HG02678 (cell line): Measurements from ENCODE around the gene PSMB3.
A peak's percentile ranks its signal among the peaks of the same experiment; 100 is the strongest.

ENCODE experiments used
- ATAC-seq: cut with Tn5 transposase; IDR thresholded peaks from one replicate; pipeline ENCODE4 v1.9.1; 2021; ENCODE audit warnings: mild to moderate bottlenecking, moderate library complexity; ENCODE audit not compliant: unreplicated experiment

PSMB3 gene

DNA sequence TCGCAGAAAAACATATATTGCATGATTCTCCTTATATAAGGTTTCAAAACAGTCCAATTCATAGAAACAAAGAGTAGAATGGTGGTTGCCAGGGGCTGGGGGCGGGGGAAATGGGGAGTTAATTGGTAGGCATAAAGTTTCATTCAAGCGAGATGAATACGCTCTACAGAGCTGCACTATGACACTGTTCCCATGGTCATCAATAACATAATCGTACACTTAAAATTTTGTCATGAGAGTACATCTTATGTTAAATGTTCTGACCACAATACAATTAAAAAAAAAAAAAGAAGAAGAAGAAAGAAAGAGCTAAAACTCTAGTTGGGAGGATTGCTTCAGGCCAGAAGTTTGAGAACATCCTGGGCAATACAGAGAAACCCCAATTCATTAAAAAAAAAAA is 41.7 kb downstream of the PSMB3 start:
- ATAC-seq, result no peak

DNA sequence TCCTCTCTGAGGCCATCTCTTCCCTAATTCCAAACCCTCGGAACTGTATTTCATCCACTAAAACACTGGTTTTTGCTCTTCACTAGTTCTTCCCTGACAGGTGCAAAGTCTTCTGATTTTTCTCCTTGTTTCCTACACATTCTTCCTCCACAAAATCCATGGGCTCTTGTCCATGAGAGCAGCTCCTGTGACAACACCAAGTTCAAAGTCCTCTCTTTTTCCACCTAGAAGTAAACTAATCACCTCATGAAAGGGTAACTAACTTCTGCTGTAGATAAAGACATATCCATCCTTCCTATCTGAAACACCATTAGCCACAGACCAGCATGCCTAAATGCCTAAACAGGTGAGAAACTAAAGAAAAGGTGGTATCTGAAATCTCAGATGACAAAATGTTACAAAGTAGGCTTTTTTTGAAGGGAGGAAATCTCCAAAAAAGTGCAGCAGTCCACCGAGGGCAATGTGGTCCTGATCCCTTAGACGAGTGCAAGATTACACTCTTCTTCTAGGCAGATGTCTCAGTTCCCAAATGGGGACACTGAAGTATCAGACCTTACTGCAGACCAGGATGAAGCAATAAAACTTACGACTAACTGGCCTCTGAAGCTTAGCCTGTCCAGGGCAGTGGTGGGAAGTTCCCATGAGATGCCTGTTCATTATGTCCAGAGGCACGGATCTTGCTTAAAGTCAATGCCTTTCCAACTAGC is 44.1 kb downstream of the PSMB3 start:
- ATAC-seq, result no peak

DNA sequence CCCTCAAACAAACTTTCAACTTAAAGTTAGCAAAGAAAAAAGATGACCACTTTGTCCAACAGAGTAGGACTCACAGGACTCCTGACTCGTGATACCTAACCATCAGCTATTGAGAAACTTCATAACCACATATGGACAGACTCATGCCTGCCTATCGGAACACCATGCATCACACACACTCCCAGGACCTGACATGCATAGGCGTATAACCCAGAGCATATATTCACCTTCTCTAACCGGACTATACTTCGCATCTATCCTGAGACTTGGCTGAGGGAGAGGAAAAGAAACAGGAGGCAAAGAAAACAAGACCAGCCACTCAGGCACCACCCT is 44.6 kb downstream of the PSMB3 start:
- ATAC-seq, result no peak

GRCh38 chr17:38797828-38798227 is 45.3 kb downstream of the PSMB3 start:
- ATAC-seq, result no peak

- peak; percentile 20 for ATAC-seq
Observed at GRCh38 chr17:38798614-38799500, 46.3 kb downstream of the PSMB3 start.

- peak; percentile 82 for ATAC-seq
Observed at GRCh38 chr17:38799501-38800236, 47.1 kb downstream of the PSMB3 start, which contains the start of gene PIP4K2B. TSS of gene PIP4K2B (minus strand) at chr17:38799556. CDS start at chr17:38799424, 132 bp downstream.

GRCh38 chr17:38800237-38800760 is 47.8 kb downstream of the PSMB3 start:
- ATAC-seq, result no peak

- ATAC-seq, result no peak
Observed at GRCh38 chr17:38809828-38810227, 57.3 kb downstream of the PSMB3 start.
